GM10266 (cell line): ENCODE results near the gene OSCP1.

ENCODE experiments used
- DNase-seq: peaks from one replicate; pipeline ENCODE4 v3.0.0; 2012; ENCODE audit errors: extremely low spot score
- TF ChIP-seq, protein P1 (sequence below): IDR thresholded peaks from 2 replicates; pipeline ENCODE4 v1.5.1; 2012; ENCODE audit warnings: mild to moderate bottlenecking, low read depth; ENCODE audit not compliant: control insufficient read depth, insufficient read depth; ENCODE audit errors: missing control alignments

OSCP1 gene

GRCh38 chr1:36443297-36443696, 7.0 kb downstream of the OSCP1 start:
- no peak for DNase-seq
- TF ChIP-seq, protein P1, sequence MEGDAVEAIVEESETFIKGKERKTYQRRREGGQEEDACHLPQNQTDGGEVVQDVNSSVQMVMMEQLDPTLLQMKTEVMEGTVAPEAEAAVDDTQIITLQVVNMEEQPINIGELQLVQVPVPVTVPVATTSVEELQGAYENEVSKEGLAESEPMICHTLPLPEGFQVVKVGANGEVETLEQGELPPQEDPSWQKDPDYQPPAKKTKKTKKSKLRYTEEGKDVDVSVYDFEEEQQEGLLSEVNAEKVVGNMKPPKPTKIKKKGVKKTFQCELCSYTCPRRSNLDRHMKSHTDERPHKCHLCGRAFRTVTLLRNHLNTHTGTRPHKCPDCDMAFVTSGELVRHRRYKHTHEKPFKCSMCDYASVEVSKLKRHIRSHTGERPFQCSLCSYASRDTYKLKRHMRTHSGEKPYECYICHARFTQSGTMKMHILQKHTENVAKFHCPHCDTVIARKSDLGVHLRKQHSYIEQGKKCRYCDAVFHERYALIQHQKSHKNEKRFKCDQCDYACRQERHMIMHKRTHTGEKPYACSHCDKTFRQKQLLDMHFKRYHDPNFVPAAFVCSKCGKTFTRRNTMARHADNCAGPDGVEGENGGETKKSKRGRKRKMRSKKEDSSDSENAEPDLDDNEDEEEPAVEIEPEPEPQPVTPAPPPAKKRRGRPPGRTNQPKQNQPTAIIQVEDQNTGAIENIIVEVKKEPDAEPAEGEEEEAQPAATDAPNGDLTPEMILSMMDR, result no peak

DNA sequence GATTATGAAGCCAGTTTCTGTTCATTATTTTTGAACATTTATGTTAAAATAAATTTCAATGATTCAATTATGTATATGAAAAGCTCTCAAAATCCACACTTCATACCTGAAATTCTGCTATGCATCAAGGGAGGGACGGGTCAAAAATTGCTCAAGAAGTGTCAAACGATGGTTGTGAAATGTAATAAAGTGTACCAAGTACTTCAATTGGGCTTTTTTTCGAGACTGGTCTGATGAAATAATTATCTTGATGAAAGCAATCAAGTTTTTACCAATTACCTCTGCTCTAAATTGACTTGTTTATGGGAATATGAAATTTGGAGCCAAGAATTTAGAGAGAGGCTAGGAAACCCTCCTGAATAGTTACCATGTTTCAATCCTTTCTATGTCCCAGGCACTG, 7.9 kb downstream of the OSCP1 start:
- no peak for DNase-seq
- TF ChIP-seq, protein P1, result no peak

GRCh38 chr1:36440646-36441045, 9.6 kb downstream of the OSCP1 start:
- TF ChIP-seq, protein P1, result no peak
- no peak for DNase-seq

GRCh38 chr1:36440044-36440443, 10.2 kb downstream of the OSCP1 start:
- DNase-seq, result no peak
- TF ChIP-seq, protein P1, result no peak

GRCh38 chr1:36438715-36439114, 11.5 kb downstream of the OSCP1 start:
- no peak for DNase-seq
- TF ChIP-seq, protein P1, result no peak

GRCh38 chr1:36436821-36437220, 13.4 kb downstream of the OSCP1 start:
- no peak for DNase-seq
- TF ChIP-seq, protein P1, result no peak

- DNase-seq, result no peak
These were observed 17.1 kb downstream of the OSCP1 start for GRCh38 chr1:36433102-36433501.

More at GRCh38 chr1:36433102-36433501, 17.1 kb downstream of the OSCP1 start:
- TF ChIP-seq, protein P1, result no peak
